Tibial nerve (tissue), 3 donors: ENCODE data around the gene RSPH4A.

Source experiments
- CTCF ChIP-seq, 5 experiments: fragments of 200-600 bp in 3 of 5; fragments of 450-650 bp in 2 of 5; sonication (generic) in 3 of 5; IDR thresholded peaks; one replicate each; pipeline ENCODE4 v1.5.1; 2016 to 2019; ENCODE audit warnings: antibody characterized with exemption in 5 of 5, mild to moderate bottlenecking in 3 of 5, moderate library complexity in 2 of 5
- POLR2A ChIP-seq, 2 donors: fragments of 450-650 bp; IDR thresholded peaks; one replicate each; pipeline ENCODE4 v1.6.1; 2017; ENCODE audit warnings: antibody characterized with exemption in 2 of 2, mild to moderate bottlenecking in 2 of 2, moderate library complexity in 2 of 2

- TF ChIP-seq CTCF (IDR thresholded peaks at IDR 0.05) (no peak), POLR2A (IDR thresholded peaks at IDR 0.05) (no peak)
These were observed 66.0 kb downstream of the RSPH4A start for GRCh38 chr6:116682334-116682712.
